ENCODE measurements around the gene BMPR1A. TPM values are rescaled to one million over a fixed set of nuclear protein-coding genes. Genes with fewer than 3 reads are reported as not detected.

Gene BMPR1A
- total RNA-seq, 1 donor = 3.3 TPM

DNA sequence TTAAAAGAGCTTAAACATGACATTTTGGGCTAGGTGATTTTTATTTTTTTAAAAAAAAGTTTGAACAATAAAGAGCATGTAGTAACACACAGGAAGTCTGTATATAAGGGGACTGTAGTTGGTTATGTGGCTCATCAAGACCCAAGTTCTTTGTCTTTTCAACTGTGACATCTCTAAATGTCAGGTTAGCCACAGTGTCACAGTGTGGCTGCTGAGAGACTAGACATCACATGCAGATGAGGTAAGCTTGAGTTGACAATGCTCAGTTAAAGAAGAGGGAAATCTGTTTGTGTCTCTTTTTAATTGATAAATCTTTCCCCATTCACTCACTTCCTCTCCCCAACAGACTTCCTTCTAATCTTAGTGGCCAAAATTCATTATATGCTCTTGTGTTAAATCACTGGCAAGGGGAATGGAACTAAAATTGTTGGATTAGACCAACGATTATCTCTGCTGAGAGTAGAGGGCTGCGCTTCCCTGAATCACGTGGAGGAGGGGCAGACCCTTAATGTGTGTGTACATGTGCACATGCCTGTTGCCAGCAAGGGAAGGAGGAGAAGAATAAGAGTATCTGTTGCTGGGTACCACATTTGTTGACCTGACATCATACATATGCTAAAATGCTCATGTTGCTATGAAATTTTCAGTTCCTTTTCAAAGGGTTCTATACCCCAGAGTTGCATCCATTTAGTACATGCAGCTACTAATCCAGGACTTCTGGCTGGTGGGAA, 122.7 kb downstream of the BMPR1A start:
- H3K4me1 ChIP-seq (ENCODE audit: insufficient read depth, low read length) = no peaks in the 10 kb centered on the region
- H3K4me3 ChIP-seq (ENCODE audit: low read length) = no peak overlapping the region
- no peaks in the 10 kb centered on the region for H3K27me3 ChIP-seq (ENCODE audit: insufficient read depth, low read length)
- no peaks in the 10 kb centered on the region for H3K9me3 ChIP-seq (ENCODE audit: low read depth, low read length)

DNA sequence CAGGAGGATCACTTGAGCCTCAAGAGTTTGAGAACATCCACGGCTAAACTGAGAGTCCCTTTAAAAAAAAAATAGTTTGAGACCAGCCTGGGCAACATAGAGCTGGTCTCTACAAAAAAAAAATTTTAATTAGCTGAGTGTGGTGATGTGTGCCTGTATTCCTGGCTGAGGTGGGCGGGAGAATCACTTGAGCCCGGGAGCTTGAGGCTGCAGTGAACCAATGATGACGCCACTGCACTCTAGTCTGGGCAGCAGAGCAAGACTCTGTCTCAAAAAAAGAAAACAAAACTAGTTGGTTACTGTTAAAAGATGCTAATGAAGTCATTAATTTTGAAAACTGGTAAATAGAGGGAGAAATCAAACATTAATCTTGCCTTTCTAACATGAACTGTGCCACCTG, 124.6 kb downstream of the BMPR1A start:
- H3K27me3 ChIP-seq (ENCODE audit: insufficient read depth, low read length) = no peaks in the 10 kb centered on the region
- H3K9me3 ChIP-seq (ENCODE audit: low read depth, low read length) = no peaks in the 10 kb centered on the region
- H3K4me3 ChIP-seq (ENCODE audit: low read length) = no peak overlapping the region
- no peaks in the 10 kb centered on the region for H3K4me1 ChIP-seq (ENCODE audit: insufficient read depth, low read length)

DNA sequence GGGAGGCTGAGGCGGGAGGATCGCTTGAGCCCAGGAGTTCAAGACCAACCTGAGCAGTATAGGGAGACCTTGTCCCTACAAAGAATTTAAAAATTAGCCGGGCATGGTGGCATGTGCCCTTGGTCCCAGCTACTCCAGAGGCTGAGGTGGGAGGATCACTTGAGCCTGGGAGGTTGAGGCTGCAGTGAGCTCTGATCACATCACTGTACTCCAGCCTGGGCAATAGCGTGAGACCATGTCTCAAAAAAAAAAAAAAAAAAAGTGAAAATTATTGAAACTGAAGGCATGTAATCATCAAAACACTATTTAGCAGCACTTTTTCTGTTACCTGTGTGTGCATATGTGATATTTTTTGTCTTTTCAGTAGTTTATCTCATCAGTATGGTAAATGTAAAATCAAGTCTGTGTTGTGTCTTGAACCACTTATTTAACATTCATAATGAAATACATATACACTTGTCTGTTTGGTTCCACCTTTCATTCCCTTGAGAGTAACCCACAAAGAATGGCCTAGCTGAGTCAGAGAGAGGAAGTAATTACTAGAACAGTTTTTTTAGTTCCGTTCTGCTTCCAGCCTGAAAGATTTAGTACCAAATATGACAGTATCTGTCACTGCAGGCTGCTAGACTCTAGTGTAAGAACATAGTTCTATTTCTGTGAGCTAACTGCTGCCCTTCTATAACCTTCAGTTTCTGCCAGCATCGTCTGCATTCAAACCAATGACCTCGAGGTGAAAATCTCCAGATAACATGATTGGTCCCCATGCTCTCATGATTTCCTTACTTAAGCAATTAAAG, 132.4 kb downstream of the BMPR1A start:
- no peaks in the 10 kb centered on the region for H3K27me3 ChIP-seq (ENCODE audit: insufficient read depth, low read length)

DNA sequence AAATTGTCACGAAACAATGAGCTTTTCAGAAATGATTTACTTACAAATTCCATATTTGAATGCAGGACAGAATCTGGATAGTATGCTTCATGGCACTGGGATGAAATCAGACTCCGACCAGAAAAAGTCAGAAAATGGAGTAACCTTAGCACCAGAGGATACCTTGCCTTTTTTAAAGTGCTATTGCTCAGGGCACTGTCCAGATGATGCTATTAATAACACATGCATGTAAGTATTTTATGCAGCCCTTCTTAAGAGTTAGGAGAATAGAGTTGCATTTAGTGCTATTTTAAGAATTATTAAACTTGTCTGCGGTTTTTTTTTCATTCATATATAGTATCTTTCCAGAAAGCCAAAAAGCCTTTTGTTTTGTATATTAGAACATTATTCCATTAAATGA, 133.6 kb downstream of the BMPR1A start:
- H3K4me1 ChIP-seq (ENCODE audit: insufficient read depth, low read length) = peaks cover 7% of the 10 kb centered on the region
- H3K27me3 ChIP-seq (ENCODE audit: insufficient read depth, low read length) = no peaks in the 10 kb centered on the region
- no peak overlapping the region for H3K4me3 ChIP-seq (ENCODE audit: low read length)
- H3K9me3 ChIP-seq (ENCODE audit: low read depth, low read length) = no peaks in the 10 kb centered on the region

More for the DNA sequence above, 132.4 kb downstream of the BMPR1A start:
- no peaks in the 10 kb centered on the region for H3K9me3 ChIP-seq (ENCODE audit: low read depth, low read length)
- peaks cover 7% of the 10 kb centered on the region for H3K4me1 ChIP-seq (ENCODE audit: insufficient read depth, low read length)
- no peak overlapping the region for H3K4me3 ChIP-seq (ENCODE audit: low read length)

DNA sequence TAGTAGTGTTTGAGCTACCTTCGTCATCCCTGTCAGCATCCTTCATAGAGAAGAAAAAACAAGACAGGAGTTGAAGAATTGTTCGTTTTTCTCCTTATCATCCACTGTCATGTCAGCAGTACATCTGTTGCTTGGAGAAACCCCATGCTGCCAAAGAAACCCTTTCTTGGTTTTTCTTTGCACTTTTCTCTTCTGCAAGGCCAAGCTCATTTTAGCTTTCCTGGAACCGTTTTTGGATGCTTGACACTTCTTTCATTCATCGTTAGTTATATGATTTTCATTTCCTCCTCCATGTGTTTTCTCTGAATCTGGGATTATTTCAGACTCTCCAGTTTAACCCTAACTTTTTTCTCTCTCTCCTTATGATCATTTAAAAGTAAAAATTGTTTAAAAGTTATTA, 142.1 kb downstream of the BMPR1A start:
- Histone ChIP-seq H3K4me3 (ENCODE audit: low read length) (no peak overlapping the region), H3K27me3 (ENCODE audit: insufficient read depth, low read length) (peaks cover 4% of the 10 kb centered on the region), H3K4me1 (ENCODE audit: insufficient read depth, low read length) (no peaks in the 10 kb centered on the region)

DNA sequence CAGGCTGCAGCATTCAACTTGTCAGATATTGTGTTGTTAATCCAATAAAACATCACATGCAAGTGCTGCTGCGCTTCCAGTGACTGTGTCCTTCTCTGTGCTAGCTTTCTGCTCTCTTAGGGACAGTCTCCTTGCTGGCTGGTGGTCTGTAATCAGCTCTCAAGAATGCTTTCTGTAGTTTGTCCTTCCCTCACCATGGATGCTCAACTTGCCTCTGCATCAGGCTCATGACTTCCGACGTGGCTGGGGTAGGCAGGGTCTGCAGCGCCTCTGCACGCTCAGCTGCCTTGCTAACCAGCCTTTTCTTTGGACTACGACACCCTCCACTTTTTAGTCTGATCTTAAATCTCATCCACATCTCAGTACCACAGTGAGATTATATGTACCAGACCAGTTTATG, 142.7 kb downstream of the BMPR1A start:
- peaks cover 4% of the 10 kb centered on the region for H3K27me3 ChIP-seq (ENCODE audit: insufficient read depth, low read length)
- no peaks in the 10 kb centered on the region for H3K4me1 ChIP-seq (ENCODE audit: insufficient read depth, low read length)
- no peak overlapping the region for H3K4me3 ChIP-seq (ENCODE audit: low read length)
- H3K9me3 ChIP-seq (ENCODE audit: low read depth, low read length) = no peaks in the 10 kb centered on the region

More for the DNA sequence above, 142.1 kb downstream of the BMPR1A start:
- no peaks in the 10 kb centered on the region for H3K9me3 ChIP-seq (ENCODE audit: low read depth, low read length)

DNA sequence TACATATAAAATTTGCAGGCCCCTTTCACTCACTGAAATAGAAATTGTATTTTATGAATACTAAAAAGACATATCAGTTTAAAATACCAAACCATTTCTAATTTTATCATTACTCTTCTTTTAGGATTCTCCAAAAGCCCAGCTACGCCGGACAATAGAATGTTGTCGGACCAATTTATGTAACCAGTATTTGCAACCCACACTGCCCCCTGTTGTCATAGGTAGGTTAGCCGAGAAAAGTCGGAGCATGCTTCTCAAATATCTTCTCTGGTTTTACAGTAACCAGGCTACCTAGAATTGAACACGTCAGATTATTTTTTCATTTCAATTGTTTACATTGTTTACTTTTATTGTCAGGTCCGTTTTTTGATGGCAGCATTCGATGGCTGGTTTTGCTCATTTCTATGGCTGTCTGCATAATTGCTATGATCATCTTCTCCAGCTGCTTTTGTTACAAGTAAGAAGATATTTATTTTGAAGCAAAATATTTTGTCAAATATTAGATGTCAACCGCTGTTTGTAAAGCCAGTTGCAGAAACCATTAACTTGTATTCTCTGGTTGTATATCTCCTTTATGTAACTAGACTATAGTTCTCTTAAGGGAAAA, 143.4 kb downstream of the BMPR1A start:
- H3K4me1 ChIP-seq (ENCODE audit: insufficient read depth, low read length) = no peaks in the 10 kb centered on the region
- peaks cover 4% of the 10 kb centered on the region for H3K27me3 ChIP-seq (ENCODE audit: insufficient read depth, low read length)
- H3K4me3 ChIP-seq (ENCODE audit: low read length) = no peak overlapping the region

DNA sequence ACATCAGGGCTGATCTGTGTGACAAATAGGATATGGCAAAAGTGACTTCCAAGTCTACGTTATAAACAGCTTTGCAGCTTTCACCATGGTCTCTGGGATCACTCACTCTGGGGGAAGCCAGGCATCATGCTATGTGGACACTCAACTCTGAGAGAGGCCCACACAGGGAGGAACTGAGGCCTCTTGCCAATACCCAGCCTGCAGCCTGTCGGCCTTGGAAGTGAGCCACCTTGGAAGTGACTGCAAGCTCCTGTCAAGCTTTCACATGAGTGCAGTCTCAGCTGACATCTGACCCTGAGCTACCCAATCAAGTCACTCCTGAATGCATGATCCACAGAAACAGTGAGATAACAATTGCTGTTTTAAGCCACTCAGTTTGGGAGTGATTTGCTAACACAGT, 144.5 kb downstream of the BMPR1A start:
- Histone ChIP-seq H3K4me1 (ENCODE audit: insufficient read depth, low read length) (no peaks in the 10 kb centered on the region), H3K9me3 (ENCODE audit: low read depth, low read length) (no peaks in the 10 kb centered on the region), H3K4me3 (ENCODE audit: low read length) (no peak overlapping the region), H3K27me3 (ENCODE audit: insufficient read depth, low read length) (peaks cover 4% of the 10 kb centered on the region)

More for the DNA sequence above, 143.4 kb downstream of the BMPR1A start:
- no peaks in the 10 kb centered on the region for H3K9me3 ChIP-seq (ENCODE audit: low read depth, low read length)

DNA sequence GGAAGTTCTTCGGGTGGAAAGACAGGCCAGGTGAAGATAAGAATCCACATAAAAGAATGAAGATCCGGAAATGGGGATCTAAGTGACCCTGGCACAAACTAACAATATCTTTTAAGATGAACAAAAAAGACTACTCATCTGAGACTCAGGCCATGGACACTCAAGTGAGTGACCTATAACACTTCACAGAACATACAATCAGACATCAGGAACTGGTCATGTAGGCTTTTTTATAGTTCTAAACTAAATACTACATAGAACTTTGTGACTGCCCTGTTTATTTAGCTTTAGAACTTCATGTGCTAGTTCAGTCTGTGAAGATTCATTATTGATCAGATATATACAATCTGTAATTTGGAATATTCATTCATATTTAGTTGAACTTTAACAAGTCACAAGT, 148.2 kb downstream of the BMPR1A start:
- Histone ChIP-seq H3K9me3 (ENCODE audit: low read depth, low read length) (no peaks in the 10 kb centered on the region), H3K4me1 (ENCODE audit: insufficient read depth, low read length) (no peaks in the 10 kb centered on the region), H3K4me3 (ENCODE audit: low read length) (no peak overlapping the region), H3K27me3 (ENCODE audit: insufficient read depth, low read length) (no peaks in the 10 kb centered on the region)

DNA sequence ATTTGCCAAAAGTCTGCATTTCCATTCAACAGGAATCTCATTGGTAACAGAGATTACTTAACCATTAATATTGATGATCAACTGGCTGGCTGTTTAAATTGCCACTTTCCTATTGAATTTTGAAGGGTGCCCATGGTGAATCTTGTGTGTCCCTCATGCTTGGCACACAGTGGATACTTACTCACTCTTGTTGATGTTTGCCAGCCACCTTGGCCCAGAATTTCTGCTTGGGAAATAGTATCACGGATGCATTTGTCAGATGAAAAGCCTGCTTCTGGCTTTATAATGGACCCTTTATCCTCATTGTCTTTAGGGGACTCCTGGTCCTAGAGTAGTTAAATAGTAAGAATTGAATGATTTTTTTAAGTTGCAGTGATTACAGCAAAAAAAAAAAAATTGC, 149.0 kb downstream of the BMPR1A start:
- H3K9me3 ChIP-seq (ENCODE audit: low read depth, low read length) = no peaks in the 10 kb centered on the region
- no peaks in the 10 kb centered on the region for H3K4me1 ChIP-seq (ENCODE audit: insufficient read depth, low read length)
- no peaks in the 10 kb centered on the region for H3K27me3 ChIP-seq (ENCODE audit: insufficient read depth, low read length)
- no peak overlapping the region for H3K4me3 ChIP-seq (ENCODE audit: low read length)

DNA sequence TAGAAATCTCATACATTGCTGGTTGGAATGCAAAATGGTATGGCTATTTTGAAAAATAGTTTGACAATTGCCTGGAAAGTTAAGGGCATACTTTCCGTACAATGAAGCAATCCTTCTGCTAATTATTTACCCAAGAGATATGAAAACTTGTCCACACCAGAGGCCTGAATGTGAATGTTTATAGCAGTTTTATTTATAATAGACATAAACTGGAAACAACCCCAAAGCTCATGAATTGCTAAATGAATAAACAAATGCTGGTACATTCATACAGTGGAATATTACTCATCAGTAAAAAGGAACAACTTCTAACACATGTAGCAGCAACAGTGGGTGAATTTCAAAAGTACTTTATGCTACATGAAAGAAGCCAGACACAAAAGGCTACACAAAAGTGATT, 158.3 kb downstream of the BMPR1A start:
- Histone ChIP-seq H3K9me3 (ENCODE audit: low read depth, low read length) (no peaks in the 10 kb centered on the region), H3K4me3 (ENCODE audit: low read length) (no peak overlapping the region), H3K27me3 (ENCODE audit: insufficient read depth, low read length) (no peaks in the 10 kb centered on the region), H3K4me1 (ENCODE audit: insufficient read depth, low read length) (no peaks in the 10 kb centered on the region)

DNA sequence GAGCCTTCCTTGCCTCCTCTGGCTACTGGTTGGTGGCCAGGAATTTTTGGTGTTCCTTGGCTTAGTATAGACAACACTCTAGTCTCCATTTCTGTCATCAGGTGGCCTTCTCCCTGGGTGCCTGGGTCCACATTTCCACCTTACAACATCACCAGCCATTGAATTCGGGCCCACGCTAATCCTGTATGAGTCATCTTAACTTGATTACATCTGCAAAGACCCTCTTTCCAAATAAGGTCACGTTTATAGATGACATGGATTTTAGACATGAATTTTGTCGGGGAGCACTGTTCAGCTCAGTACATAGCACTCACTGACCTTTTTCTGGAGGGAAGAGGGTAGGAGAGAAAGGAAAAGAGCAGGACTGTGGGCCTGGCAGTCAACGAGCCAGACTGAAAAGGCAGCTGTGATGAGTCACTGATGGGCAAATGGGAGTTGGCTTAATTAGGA, 161.6 kb downstream of the BMPR1A start:
- Histone ChIP-seq H3K4me3 (ENCODE audit: low read length) (no peak overlapping the region), H3K9me3 (ENCODE audit: low read depth, low read length) (no peaks in the 10 kb centered on the region), H3K4me1 (ENCODE audit: insufficient read depth, low read length) (no peaks in the 10 kb centered on the region), H3K27me3 (ENCODE audit: insufficient read depth, low read length) (no peaks in the 10 kb centered on the region)

DNA sequence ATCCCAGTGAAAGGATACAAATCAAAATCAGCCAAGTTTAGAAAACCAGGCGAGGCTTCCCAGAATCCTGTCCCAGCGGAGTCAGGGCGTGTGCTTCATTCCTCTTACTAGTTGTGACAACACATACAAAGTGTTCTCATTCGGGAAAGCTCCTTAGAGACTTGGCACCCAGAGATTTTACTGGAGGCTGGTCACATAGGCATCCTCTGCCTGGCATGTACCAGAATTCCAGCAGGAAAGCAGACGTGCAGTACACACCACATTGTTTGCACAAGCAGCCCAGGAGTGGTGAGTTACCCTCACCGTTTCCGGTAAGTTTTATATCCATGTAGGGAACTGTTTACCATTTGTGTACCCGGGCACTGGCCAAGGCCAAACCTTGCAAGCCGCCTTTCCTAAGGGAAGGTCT, 166.1 kb downstream of the BMPR1A start:
- no peaks in the 10 kb centered on the region for H3K27me3 ChIP-seq (ENCODE audit: insufficient read depth, low read length)
- H3K4me3 ChIP-seq (ENCODE audit: low read length) = no peak overlapping the region
- no peaks in the 10 kb centered on the region for H3K9me3 ChIP-seq (ENCODE audit: low read depth, low read length)
- H3K4me1 ChIP-seq (ENCODE audit: insufficient read depth, low read length) = no peaks in the 10 kb centered on the region

DNA sequence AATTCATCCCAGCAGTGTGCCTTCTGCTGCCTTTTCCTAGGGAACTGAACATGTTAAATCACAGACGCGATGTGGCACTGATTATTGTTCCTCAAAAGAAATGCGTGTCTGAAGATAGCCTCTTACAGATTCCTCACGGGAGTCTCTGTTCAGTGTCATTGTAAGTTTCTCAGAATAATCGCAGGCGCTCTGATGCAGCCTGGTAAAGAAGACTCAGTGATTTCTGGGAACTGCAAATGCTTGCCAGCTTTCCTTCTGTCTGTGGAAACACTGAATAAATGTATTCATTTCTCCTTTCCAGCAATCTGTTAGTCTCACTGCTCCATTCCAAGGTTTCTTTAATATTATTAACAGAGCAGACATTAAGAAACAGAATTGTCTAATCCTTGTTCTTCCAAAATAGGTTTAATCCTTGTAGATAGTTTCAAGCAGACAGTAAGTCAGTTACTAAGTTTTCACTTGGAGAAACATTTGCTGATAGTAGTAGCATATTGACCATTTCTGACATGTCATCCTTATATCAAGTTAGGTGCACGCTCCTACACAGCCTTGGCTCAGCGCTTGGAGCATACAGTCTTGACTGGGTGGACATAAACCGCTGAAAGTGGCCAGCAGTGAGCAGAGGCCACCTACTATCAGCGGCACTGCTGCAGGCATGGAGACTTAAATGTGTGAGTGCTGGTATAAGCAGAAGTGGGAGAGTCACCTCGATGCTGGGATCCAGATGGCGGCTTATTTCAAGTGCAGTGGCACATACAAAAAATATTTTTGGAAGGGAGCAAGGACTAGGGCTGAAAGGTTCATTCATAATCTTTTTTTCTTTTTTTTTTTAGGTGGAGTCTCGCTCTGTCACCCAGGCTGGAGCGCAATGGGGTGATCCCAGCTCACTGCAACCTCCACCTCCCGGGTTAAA, 173.3 kb downstream of the BMPR1A start:
- H3K4me3 ChIP-seq (ENCODE audit: low read length) = no peak overlapping the region
- H3K4me1 ChIP-seq (ENCODE audit: insufficient read depth, low read length) = no peaks in the 10 kb centered on the region
- H3K27me3 ChIP-seq (ENCODE audit: insufficient read depth, low read length) = no peaks in the 10 kb centered on the region
- H3K9me3 ChIP-seq (ENCODE audit: low read depth, low read length) = no peaks in the 10 kb centered on the region
